Stimulated activated CD4-positive, alpha-beta T cell treated with anti-CD3 and anti-CD28 coated beads, Interleukin-12 subunit alpha, Interleukin-12 subunit beta, amount 100 ng/mL, for 48 hours (primary cell): ENCODE measurements around the gene GLRA3.

ENCODE experiments used
- DNase-seq, 3 donors: peaks; one replicate each; pipeline ENCODE4 v3.0.0-alpha.2; 2020; ENCODE audit warnings: low read depth in 2 of 3, low spot score in 1 of 3

GLRA3 gene

GRCh38 chr4:174598800-174599199, 230.2 kb downstream of the GLRA3 start:
- no peak for DNase-seq

GRCh38 chr4:174596513-174596912, 232.5 kb downstream of the GLRA3 start:
- no peak for DNase-seq

DNA sequence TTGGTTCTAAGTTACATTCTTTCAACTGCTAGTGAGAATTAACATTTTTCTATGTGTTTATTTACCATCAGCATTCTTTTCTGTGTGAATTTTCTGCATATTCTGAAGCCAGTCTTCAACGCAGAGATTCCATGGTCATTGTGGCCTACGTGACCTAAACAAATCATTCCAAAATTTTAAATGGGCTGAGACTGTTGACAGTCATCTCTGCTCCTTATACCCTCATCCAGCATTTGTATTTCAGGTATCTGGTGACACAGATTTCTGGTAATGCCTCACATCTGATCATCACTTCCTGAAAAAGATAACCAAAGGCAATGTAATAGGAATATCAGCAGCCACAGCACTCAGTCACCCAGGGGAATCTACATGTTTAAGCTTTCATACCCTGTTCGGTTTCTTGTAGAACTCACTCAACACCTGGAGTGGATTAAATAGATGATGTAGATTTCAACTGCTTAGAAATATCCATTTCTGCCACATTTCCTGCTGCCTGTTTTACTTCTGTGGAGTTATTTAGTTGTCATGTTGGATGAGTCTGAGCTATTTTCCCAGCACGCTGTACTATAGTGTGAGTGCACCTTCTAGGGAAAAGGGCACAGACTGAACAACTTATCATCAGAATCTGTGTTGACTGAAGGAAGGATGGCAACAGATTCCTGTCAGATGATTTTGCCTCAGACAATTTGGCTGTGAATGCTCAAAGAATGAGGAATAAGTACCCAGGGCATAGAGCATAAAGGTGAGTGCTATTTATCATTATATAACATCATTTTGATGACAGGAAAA, 233.7 kb downstream of the GLRA3 start:
- no peak for DNase-seq

DNA sequence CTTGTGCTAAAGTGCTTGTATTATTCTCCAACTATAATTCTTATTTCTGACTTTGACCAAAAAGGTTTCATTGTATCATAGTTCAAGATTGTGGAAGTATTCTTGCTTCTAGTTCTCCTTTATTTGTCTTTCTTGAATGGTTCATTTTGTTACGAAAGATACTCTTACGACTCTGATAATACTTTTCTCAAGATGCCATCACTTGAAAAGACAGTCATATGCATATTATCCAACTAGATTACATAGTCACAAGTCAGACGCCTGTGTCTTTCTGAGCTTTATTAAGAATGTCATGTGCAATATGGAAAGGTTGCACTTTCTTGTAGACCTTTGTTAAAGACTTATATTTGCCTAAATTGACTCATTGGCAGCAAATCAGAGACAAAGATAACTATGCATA, 235.3 kb downstream of the GLRA3 start:
- DNase-seq = no peak

GRCh38 chr4:174592985-174593335, 236.1 kb downstream of the GLRA3 start:
- no peak for DNase-seq

GRCh38 chr4:174592256-174592984, 236.6 kb downstream of the GLRA3 start:
- no peak for DNase-seq

- no peak for DNase-seq
These were observed 237.6 kb downstream of the GLRA3 start for GRCh38 chr4:174591243-174592021.

DNA sequence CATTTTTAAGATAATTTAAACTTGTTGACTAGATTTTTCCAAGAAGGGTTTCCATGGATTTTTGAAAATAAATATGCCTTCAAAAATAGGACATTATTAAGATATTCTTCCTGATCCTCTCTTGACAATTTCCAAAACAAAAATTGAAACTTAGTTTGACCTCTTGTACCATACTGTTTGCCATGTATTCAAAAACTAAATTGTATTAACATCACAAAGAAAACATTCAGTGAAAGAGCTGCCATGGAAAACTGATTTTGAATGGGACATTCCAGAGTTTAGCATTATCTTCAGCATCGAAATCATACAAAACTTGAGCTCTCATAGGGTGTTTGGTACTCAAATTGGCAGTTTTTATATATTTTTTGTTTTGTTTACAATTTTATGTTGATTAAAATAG, 238.7 kb downstream of the GLRA3 start:
- no peak for DNase-seq
